ENCODE data around the gene CDCP1. TPM values are rescaled to one million over a fixed set of nuclear protein-coding genes. Genes with fewer than 3 reads are reported as not detected.
A peak's percentile ranks its signal among the peaks of the same experiment; 100 is the strongest.

The CDCP1 gene
- total and polyA plus RNA-seq, 5 experiments from 2014 or later, result 0.07 TPM; not detected in 4

GRCh38 chr3:45113625-45114050 lies 32.5 kb downstream of the CDCP1 start:
- H3K4me3 Mint-ChIP-seq, result no peak overlapping the region
- H3K4me1 Mint-ChIP-seq, result peaks cover 31 to 58% (median 50%) of the 10 kb centered on the region in 4 donors
- peak overlapping the region in 1 of 10 donors; percentile 36 for H3K27ac Mint-ChIP-seq
- ATAC-seq (no peak), DNase-seq (no peak)
- no peaks in the 10 kb centered on the region for H3K36me3 Mint-ChIP-seq
- H3K9me3 Mint-ChIP-seq, result peaks cover 0 to 3% (median 0%) of the 10 kb centered on the region in 9 donors
- peaks cover 0 to 2% (median 0%) of the 10 kb centered on the region in 5 donors for H3K27me3 Mint-ChIP-seq
- POLR2A ChIA-PET, result interaction anchor here (1.0 kb wide), 1 partner anchor 16 kb away, joined by 3 read pairs; no protein-coding TSS in a partner anchor

GRCh38 chr3:45112939-45113338 lies 33.2 kb downstream of the CDCP1 start:
- DNase-seq, result no peak
- Mint-ChIP-seq H3K27ac (peak overlapping the region in 2 of 10 donors; percentile 5 to 68), H3K9me3 (peaks cover 0 to 3% (median 0%) of the 10 kb centered on the region in 9 donors), H3K4me3 (no peak overlapping the region), H3K4me1 (peaks cover 25 to 56% (median 46%) of the 10 kb centered on the region in 4 donors), H3K27me3 (peaks cover 0 to 2% (median 0%) of the 10 kb centered on the region in 5 donors), H3K36me3 (no peaks in the 10 kb centered on the region)
- POLR2A ChIA-PET, result no interaction called here
- no peak for ATAC-seq

DNA sequence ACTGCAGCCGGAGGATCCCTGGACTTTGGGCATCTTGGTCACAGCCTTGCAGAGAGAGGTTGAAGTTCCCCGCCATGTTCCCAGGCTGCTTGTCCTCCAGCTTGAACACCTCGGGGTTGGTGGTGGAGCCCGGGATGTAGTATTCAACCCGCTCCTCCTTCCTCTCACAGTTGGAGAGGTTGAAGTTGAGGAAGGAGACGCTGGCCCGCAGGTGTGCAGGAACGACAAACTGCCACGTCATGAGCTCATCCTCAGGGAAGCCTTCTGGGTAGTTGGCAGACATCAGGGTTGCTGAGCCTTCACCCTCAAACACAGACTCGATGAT lies 35.7 kb downstream of the CDCP1 start:
- Mint-ChIP-seq H3K36me3 (no peaks in the 10 kb centered on the region), H3K27ac (peak overlapping the region; percentile 11 to 92 (median 68)), H3K9me3 (peaks cover 0 to 3% (median 0%) of the 10 kb centered on the region in 9 donors), H3K4me3 (peak overlapping the region; percentile 61 to 86 (median 78)), H3K4me1 (peaks cover 35 to 70% (median 60%) of the 10 kb centered on the region in 4 donors), H3K27me3 (peaks cover 0 to 4% (median 0%) of the 10 kb centered on the region in 5 donors)
- DNase-seq (no peak), ATAC-seq (no peak)
- POLR2A ChIA-PET, result no interaction called here

- Mint-ChIP-seq H3K27me3 (peaks cover 0 to 4% (median 0%) of the 10 kb centered on the region in 5 donors), H3K36me3 (no peaks in the 10 kb centered on the region), H3K9me3 (peaks cover 0 to 3% (median 0%) of the 10 kb centered on the region in 9 donors), H3K4me3 (peak overlapping the region; percentile 61 to 86 (median 78)), H3K27ac (peak overlapping the region; percentile 11 to 92 (median 76)), H3K4me1 (peaks cover 38 to 74% (median 66%) of the 10 kb centered on the region in 4 donors)
- POLR2A ChIA-PET, result no interaction called here
- DNase-seq, result peak in 8 of 10 donors; percentile 16 to 72 (median 50)
- ATAC-seq, result peak; percentile 53 to 78
Measured at GRCh38 chr3:45109771-45110508, 36.2 kb downstream of the CDCP1 start.

DNA sequence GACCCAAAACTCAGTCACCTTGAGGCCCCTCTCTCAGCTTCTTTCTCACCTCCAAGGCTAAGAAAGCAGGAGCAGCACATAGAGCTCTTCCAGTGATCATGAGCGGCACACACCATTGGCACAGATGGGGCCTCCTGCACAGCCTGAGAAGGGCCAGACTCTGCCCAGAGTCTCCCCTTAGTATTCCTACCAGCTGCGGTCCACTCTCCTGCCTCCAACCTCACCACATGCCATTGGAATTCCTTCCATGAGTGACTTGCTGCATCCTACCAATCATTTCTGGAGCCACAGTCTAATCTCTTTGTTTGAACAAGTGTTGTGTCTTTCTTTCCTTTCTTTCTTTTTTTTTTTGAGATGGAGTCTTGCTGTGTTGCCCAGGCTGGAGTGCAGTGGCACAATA lies 39.3 kb downstream of the CDCP1 start:
- H3K4me3 Mint-ChIP-seq, result peak overlapping the region in 4 of 10 donors; percentile 5 to 79 (median 36)
- POLR2A ChIA-PET, result interaction anchor here (0.6 to 1.4 kb wide), 2 partner anchors 11 to 45 kb away, joined by 4 to 6 read pairs; no protein-coding TSS in a partner anchor

GRCh38 chr3:45105855-45106671 lies 40.1 kb downstream of the CDCP1 start:
- Mint-ChIP-seq H3K36me3 (peaks cover 0 to 3% (median 0%) of the 10 kb centered on the region in 3 donors), H3K9me3 (peaks cover 0 to 1% (median 0%) of the 10 kb centered on the region in 9 donors), H3K27ac (peak overlapping the region in 8 of 10 donors; percentile 0 to 83 (median 36)), H3K4me3 (peak overlapping the region; percentile 22 to 79 (median 64)), H3K27me3 (peaks cover 8 to 22% (median 13%) of the 10 kb centered on the region in 5 donors), H3K4me1 (peaks cover 33 to 73% (median 68%) of the 10 kb centered on the region in 4 donors)
- POLR2A ChIA-PET, result interaction anchor here (0.5 to 1.6 kb wide), 5 partner anchors 10 to 1457 kb away, joined by 3 to 13 read pairs (median 4); no protein-coding TSS in a partner anchor
- DNase-seq, result peak; percentile 17 to 83 (median 65)
- ATAC-seq, result peak; percentile 87 to 91

More for the DNA sequence above, 39.3 kb downstream of the CDCP1 start:
- peaks cover 0 to 2% (median 0%) of the 10 kb centered on the region in 9 donors for H3K9me3 Mint-ChIP-seq
- no peak for ATAC-seq
- H3K27me3 Mint-ChIP-seq, result peaks cover 8 to 16% (median 11%) of the 10 kb centered on the region in 5 donors
- peaks cover 33 to 75% (median 69%) of the 10 kb centered on the region in 4 donors for H3K4me1 Mint-ChIP-seq
- DNase-seq, result peak in 1 of 10 donors; percentile 13
- peak overlapping the region in 2 of 10 donors; percentile 45 to 59 for H3K27ac Mint-ChIP-seq
- peaks cover 0 to 3% (median 0%) of the 10 kb centered on the region in 3 donors for H3K36me3 Mint-ChIP-seq

DNA sequence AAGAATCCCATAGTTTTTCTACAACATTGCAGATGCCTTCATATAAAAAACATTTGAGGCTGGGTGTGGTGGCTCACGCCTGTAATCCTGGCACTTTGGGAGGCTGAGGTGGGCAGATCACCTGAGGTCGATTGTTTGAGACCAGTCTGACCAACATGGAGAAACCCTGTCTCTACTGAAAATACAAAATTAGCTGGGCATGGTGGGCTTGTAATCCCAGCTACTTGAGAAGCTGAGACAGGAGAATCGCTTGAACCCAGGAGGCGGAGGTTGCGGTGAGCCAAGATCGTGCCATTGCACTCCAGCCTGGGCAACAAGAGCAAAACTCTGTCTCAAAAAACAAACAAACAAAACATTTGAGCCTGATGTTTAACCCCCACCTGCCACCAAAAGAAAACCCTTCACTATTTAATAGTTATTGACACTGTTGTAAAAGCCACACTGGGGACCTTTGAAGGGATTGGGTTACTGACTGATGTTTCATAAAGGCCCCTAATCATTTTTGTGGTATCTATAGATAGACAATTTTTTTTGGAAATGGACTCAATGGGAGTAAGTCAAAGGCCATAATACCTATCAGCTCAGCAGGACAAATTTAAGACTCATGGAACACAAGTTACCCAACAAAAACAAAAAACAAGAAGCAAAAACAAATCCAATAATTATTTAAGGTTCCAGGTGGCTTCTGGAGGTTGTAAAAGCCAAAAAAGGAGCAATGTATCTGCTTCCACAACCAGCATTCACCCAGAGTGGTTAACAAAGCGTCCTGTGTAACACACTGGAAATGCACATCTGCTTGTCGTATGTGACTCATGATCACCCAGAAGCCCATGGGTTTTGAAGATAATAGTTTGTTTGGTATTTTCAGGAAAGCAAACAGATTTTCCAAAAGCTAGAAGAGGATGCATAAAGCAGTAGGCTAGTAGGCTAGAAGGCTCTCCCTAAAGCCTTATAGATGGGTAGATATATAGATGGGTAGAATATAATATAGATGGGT lies 41.2 kb downstream of the CDCP1 start:
- peaks cover 12 to 31% (median 19%) of the 10 kb centered on the region in 5 donors for H3K27me3 Mint-ChIP-seq
- peaks cover 0 to 3% (median 0%) of the 10 kb centered on the region in 3 donors for H3K36me3 Mint-ChIP-seq
- DNase-seq, result peak in 1 of 10 donors; percentile 9
- peak; percentile 9 to 11 for ATAC-seq
- H3K9me3 Mint-ChIP-seq, result no peaks in the 10 kb centered on the region
- peak overlapping the region in 8 of 10 donors; percentile 40 to 76 (median 64) for H3K4me3 Mint-ChIP-seq
- POLR2A ChIA-PET, result interaction anchor here (1.0 to 1.6 kb wide), 3 partner anchors 9 to 65 kb away, joined by 4 to 13 read pairs (median 4); no protein-coding TSS in a partner anchor
- peaks cover 26 to 67% (median 61%) of the 10 kb centered on the region in 4 donors for H3K4me1 Mint-ChIP-seq
- peak overlapping the region in 5 of 10 donors; percentile 0 to 83 (median 32) for H3K27ac Mint-ChIP-seq

- H3K4me3 Mint-ChIP-seq, result no peak overlapping the region
Measured at GRCh38 chr3:45103753-45104714, 42.1 kb downstream of the CDCP1 start.

DNA sequence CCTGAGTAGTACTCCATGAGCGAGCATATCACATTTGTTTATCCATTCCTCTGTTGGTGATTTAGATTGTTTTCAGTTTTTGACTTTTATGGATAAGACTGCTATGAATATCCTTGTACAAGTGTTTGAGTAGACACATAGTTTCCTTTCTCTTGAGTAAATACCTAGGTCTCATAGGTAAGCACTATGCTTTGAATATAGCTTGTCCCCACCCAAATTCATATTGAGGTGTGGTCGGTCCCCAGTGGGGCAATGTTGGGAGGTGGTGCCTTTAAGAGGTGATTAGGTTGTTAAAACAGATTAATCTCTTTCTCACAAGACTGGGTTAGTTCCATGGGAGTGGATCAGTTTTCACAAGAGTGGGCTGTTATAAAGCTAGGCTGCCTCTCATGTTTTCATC lies 42.8 kb downstream of the CDCP1 start:
- peaks cover 28 to 45% (median 34%) of the 10 kb centered on the region in 5 donors for H3K27me3 Mint-ChIP-seq
- H3K27ac Mint-ChIP-seq, result peak overlapping the region in 2 of 10 donors; percentile 21 to 44
- no peak overlapping the region for H3K4me3 Mint-ChIP-seq
- peaks cover 0 to 3% (median 2%) of the 10 kb centered on the region in 3 donors for H3K36me3 Mint-ChIP-seq
- POLR2A ChIA-PET, result no interaction called here
- no peaks in the 10 kb centered on the region for H3K9me3 Mint-ChIP-seq
- DNase-seq, result no peak
- ATAC-seq, result no peak
- peaks cover 18 to 54% (median 50%) of the 10 kb centered on the region in 4 donors for H3K4me1 Mint-ChIP-seq

More at GRCh38 chr3:45103753-45104714, 42.1 kb downstream of the CDCP1 start:
- no peak for ATAC-seq
- Mint-ChIP-seq H3K27me3 (peaks cover 21 to 39% (median 29%) of the 10 kb centered on the region in 5 donors), H3K27ac (peak overlapping the region in 1 of 10 donors; percentile 21), H3K4me1 (peaks cover 18 to 57% (median 53%) of the 10 kb centered on the region in 4 donors), H3K9me3 (no peaks in the 10 kb centered on the region), H3K36me3 (peaks cover 0 to 3% (median 2%) of the 10 kb centered on the region in 3 donors)
- no peak for DNase-seq
- POLR2A ChIA-PET, result no interaction called here

DNA sequence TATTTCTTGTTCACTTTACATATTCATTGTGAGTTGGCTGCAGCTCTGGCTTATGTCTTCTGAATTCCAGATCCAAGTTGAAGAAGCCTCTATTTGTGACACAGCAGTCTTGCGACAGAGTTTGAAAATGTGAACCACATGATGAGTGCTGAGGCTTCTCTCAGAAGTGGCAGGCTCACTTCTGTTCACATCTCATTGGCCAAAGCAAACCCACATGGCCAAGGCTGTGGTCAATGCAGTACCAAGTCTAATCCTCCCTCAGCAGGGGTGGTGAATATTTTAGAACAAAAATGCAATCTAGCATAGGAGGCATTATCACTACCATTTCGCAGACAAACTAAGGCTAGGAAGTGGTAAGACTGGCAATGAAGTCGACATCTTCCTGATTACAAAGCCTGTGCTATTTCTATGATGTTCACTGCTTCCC lies 45.2 kb downstream of the CDCP1 start:
- Mint-ChIP-seq H3K9me3 (no peaks in the 10 kb centered on the region), H3K27ac (no peak overlapping the region), H3K4me3 (peak overlapping the region in 1 of 10 donors; percentile 38), H3K4me1 (peaks cover 8 to 35% (median 32%) of the 10 kb centered on the region in 4 donors), H3K27me3 (peaks cover 33 to 61% (median 40%) of the 10 kb centered on the region in 5 donors), H3K36me3 (peaks cover 0 to 3% (median 2%) of the 10 kb centered on the region in 3 donors)
- ATAC-seq (no peak), DNase-seq (no peak)
- POLR2A ChIA-PET, result no interaction called here

All from naive thymus-derived CD8-positive, alpha-beta T cell (primary cell).